SU-DHL-6 (cell line): Measurements from ENCODE around the gene MEGF10.

Experiments used
- H2AFZ ChIP-seq: fragments of 200-600 bp; sonication (generic); 2 replicates; pipeline ENCODE4 v1.6.1; 2014; ENCODE audit warnings: low read depth, mild to moderate bottlenecking, moderate library complexity, mixed read lengths, antibody characterized with exemption, low read length; ENCODE audit not compliant: severe bottlenecking
- H3F3A ChIP-seq: fragments of 200-600 bp; shearing (Covaris generic); 2 replicates; pipeline ENCODE4 v1.6.0; 2016; ENCODE audit warnings: antibody characterized with exemption, mild to moderate bottlenecking; ENCODE audit not compliant: insufficient read depth
- H3K27ac ChIP-seq: fragments of 200-600 bp; sonication (generic); 2 replicates; pipeline ENCODE4 v1.5.1; 2016; ENCODE audit warnings: low read depth, mild to moderate bottlenecking, low read length, moderate library complexity, mixed read lengths
- H3K27me3 ChIP-seq: fragments of 200-600 bp; sonication (generic), shearing (Covaris generic); 2 replicates; pipeline ENCODE4 v1.6.0; 2014; ENCODE audit warnings: mild to moderate bottlenecking, low read length
- H3K36me3 ChIP-seq: fragments of 200-600 bp; sonication (generic); 2 replicates; pipeline ENCODE4 v1.6.1; 2014; ENCODE audit warnings: mild to moderate bottlenecking, low read length, mixed read lengths
- H3K4me2 ChIP-seq: fragments of 300-600, 200-600 bp; shearing (Covaris generic), sonication (generic); 2 replicates; pipeline ENCODE4 v1.6.0; 2014; ENCODE audit warnings: low read length, low read depth, mild to moderate bottlenecking; ENCODE audit not compliant: poor library complexity, severe bottlenecking
- H3K4me3 ChIP-seq: fragments of 200-600 bp; sonication (generic); 2 replicates; pipeline ENCODE4 v1.5.1; 2014; ENCODE audit warnings: antibody characterized with exemption, low read length, mild to moderate bottlenecking, mixed read lengths; ENCODE audit not compliant: insufficient read depth, poor library complexity, severe bottlenecking
- H3K79me2 ChIP-seq: fragments of 200-600 bp; sonication (generic); 2 replicates; pipeline ENCODE4 v1.6.1; 2014; ENCODE audit warnings: mild to moderate bottlenecking, low read length, moderate library complexity; ENCODE audit not compliant: insufficient read depth
- H3K9ac ChIP-seq: fragments of 200-600 bp; sonication (generic); 2 replicates; pipeline ENCODE4 v1.7.0; 2014; ENCODE audit warnings: mild to moderate bottlenecking, low read length
- H3K9me2 ChIP-seq: fragments of 200-600 bp; sonication (generic); replicated peaks from 2 replicates; pipeline ENCODE4 v1.6.1; 2014; ENCODE audit warnings: low read length; ENCODE audit not compliant: insufficient read depth
- H3K9me3 ChIP-seq: fragments of 200-600 bp; sonication (generic); 2 replicates; pipeline ENCODE4 v1.6.1; 2014; ENCODE audit warnings: low read length, mixed read lengths; ENCODE audit not compliant: insufficient read depth
- H4K20me1 ChIP-seq: fragments of 200-600 bp; sonication (generic); 2 replicates; pipeline ENCODE4 v1.6.1; 2014; ENCODE audit warnings: low read depth, mild to moderate bottlenecking, antibody characterized with exemption, low read length, moderate library complexity, mixed read lengths
- CTCF ChIP-seq: fragments of 200-600 bp; sonication (generic); IDR thresholded peaks from one replicate; pipeline ENCODE4 v1.5.1; 2017; ENCODE audit warnings: antibody characterized with exemption, mild to moderate bottlenecking, low read length, moderate library complexity; ENCODE audit not compliant: insufficient read depth, poor library complexity, severe bottlenecking
- EZH2phosphoT487 ChIP-seq: fragments of 200-600 bp; sonication (generic), shearing (Covaris generic); conservative IDR thresholded peaks from 2 replicates; pipeline ENCODE4 v1.6.1; 2018; ENCODE audit warnings: mild to moderate bottlenecking, antibody characterized with exemption, low read length, moderate library complexity, mixed read lengths

Gene MEGF10

GRCh38 chr5:127439644-127440043, 149.0 kb downstream of the MEGF10 start:
- H3K79me2 ChIP-seq = no peaks in the 10 kb centered on the region
- H3K4me2 ChIP-seq = no peak overlapping the region
- no peaks in the 10 kb centered on the region for H3K9me3 ChIP-seq
- no peaks in the 10 kb centered on the region for H4K20me1 ChIP-seq
- H3K9ac ChIP-seq = no peak overlapping the region
- H2AFZ ChIP-seq = no peak overlapping the region
- H3K27me3 ChIP-seq = no peaks in the 10 kb centered on the region
- H3F3A ChIP-seq = no peaks in the 10 kb centered on the region
- no peak overlapping the region for H3K4me3 ChIP-seq
- H3K36me3 ChIP-seq = no peaks in the 10 kb centered on the region
- no peak overlapping the region for H3K27ac ChIP-seq
- TF ChIP-seq CTCF (no peak), EZH2phosphoT487 (no peak)
- H3K9me2 ChIP-seq = no peaks in the 10 kb centered on the region

- H3K27ac ChIP-seq = no peak overlapping the region
Measured at GRCh38 chr5:127440831-127441230, 150.2 kb downstream of the MEGF10 start.

GRCh38 chr5:127441799-127442484, 151.3 kb downstream of the MEGF10 start:
- H3K9ac ChIP-seq = no peak overlapping the region
- no peaks in the 10 kb centered on the region for H3K9me2 ChIP-seq
- no peaks in the 10 kb centered on the region for H3K36me3 ChIP-seq

More at GRCh38 chr5:127440831-127441230, 150.2 kb downstream of the MEGF10 start:
- Histone ChIP-seq H3K4me2 (no peak overlapping the region), H3K4me3 (no peak overlapping the region), H3K9ac (no peak overlapping the region), H4K20me1 (no peaks in the 10 kb centered on the region), H3K36me3 (no peaks in the 10 kb centered on the region), H3K9me2 (no peaks in the 10 kb centered on the region), H3K79me2 (no peaks in the 10 kb centered on the region), H2AFZ (no peak overlapping the region), H3F3A (no peaks in the 10 kb centered on the region), H3K9me3 (no peaks in the 10 kb centered on the region), H3K27me3 (no peaks in the 10 kb centered on the region)
- no peak for TF ChIP-seq EZH2phosphoT487
- TF ChIP-seq CTCF = no peak

More at GRCh38 chr5:127441799-127442484, 151.3 kb downstream of the MEGF10 start:
- Histone ChIP-seq H3K27me3 (no peaks in the 10 kb centered on the region), H3K27ac (no peak overlapping the region), H3K4me2 (no peak overlapping the region), H3F3A (no peaks in the 10 kb centered on the region), H2AFZ (no peak overlapping the region), H3K4me3 (no peak overlapping the region), H4K20me1 (no peaks in the 10 kb centered on the region), H3K79me2 (no peaks in the 10 kb centered on the region), H3K9me3 (no peaks in the 10 kb centered on the region)
- TF ChIP-seq CTCF (no peak), EZH2phosphoT487 (no peak)
